Effector memory CD8-positive, alpha-beta T cell (primary cell): Measurements from ENCODE around the gene SFT2D3.

ENCODE experiments used
- ATAC-seq: fragments of 150-1000 bp; cut with Tn5 transposase; replicated peaks from 2 replicates; pipeline ENCODE4 v1.10.0; 2021; ENCODE audit warnings: mild to moderate bottlenecking, moderate library complexity
- DNase-seq, 3 experiments: peaks; one replicate each; pipeline ENCODE4 v3.0.0; 2021
- H3K27ac Mint-ChIP-seq, 2 donors: one replicate each; pipeline ENCODE4 v1.8.0; 2022; ENCODE audit warnings: mild to moderate bottlenecking in 2 of 2, mixed read lengths in 2 of 2, moderate library complexity in 2 of 2
- H3K27me3 Mint-ChIP-seq, 2 donors: one replicate each; pipeline ENCODE4 v1.8.0; 2022; ENCODE audit warnings: mixed read lengths in 2 of 2
- H3K36me3 Mint-ChIP-seq: one replicate; pipeline ENCODE4 v1.8.0; 2022; ENCODE audit warnings: mild to moderate bottlenecking, moderate library complexity, mixed read lengths; ENCODE audit not compliant: insufficient read depth
- H3K4me1 Mint-ChIP-seq, 2 donors: one replicate each; pipeline ENCODE4 v1.8.0; 2022; ENCODE audit warnings: low read depth in 2 of 2, mixed read lengths in 2 of 2
- H3K4me3 Mint-ChIP-seq, 2 donors: one replicate each; pipeline ENCODE4 v1.8.0; 2022; ENCODE audit warnings: mild to moderate bottlenecking in 2 of 2, mixed read lengths in 2 of 2, moderate library complexity in 2 of 2
- H3K9me3 Mint-ChIP-seq, 2 donors: one replicate each; pipeline ENCODE4 v1.8.0; 2022; ENCODE audit warnings: mixed read lengths in 2 of 2

The SFT2D3 gene

GRCh38 chr2:127715778-127716449 lies 14.6 kb downstream of the SFT2D3 start:
- Mint-ChIP-seq H3K27ac (peak overlapping the region; percentile 5 to 77), H3K9me3 (no peaks in the 10 kb centered on the region), H3K4me1 (no peaks in the 10 kb centered on the region), H3K27me3 (no peaks in the 10 kb centered on the region), H3K36me3 (peaks cover 39% of the 10 kb centered on the region), H3K4me3 (no peak overlapping the region)
- ATAC-seq = no peak
- no peak for DNase-seq

- Mint-ChIP-seq H3K27me3 (no peaks in the 10 kb centered on the region), H3K27ac (no peak overlapping the region), H3K4me3 (no peak overlapping the region), H3K9me3 (no peaks in the 10 kb centered on the region), H3K36me3 (peaks cover 51% of the 10 kb centered on the region), H3K4me1 (no peaks in the 10 kb centered on the region)
- ATAC-seq = no peak
- no peak for DNase-seq
Observed at GRCh38 chr2:127718271-127718670, 17.0 kb downstream of the SFT2D3 start.

GRCh38 chr2:127719301-127720218 lies 18.3 kb downstream of the SFT2D3 start:
- no peak for DNase-seq
- no peak for ATAC-seq
- Mint-ChIP-seq H3K36me3 (peaks cover 47% of the 10 kb centered on the region), H3K4me1 (no peaks in the 10 kb centered on the region), H3K9me3 (no peaks in the 10 kb centered on the region), H3K27ac (no peak overlapping the region), H3K4me3 (no peak overlapping the region), H3K27me3 (no peaks in the 10 kb centered on the region)

GRCh38 chr2:127721311-127721977 lies 20.1 kb downstream of the SFT2D3 start:
- ATAC-seq (no peak), DNase-seq (no peak)
- H3K36me3 Mint-ChIP-seq = peaks cover 47% of the 10 kb centered on the region
- H3K27me3 Mint-ChIP-seq = no peaks in the 10 kb centered on the region
- no peak overlapping the region for H3K27ac Mint-ChIP-seq
- H3K4me3 Mint-ChIP-seq = no peak overlapping the region
- H3K4me1 Mint-ChIP-seq = no peaks in the 10 kb centered on the region
- no peaks in the 10 kb centered on the region for H3K9me3 Mint-ChIP-seq

- Mint-ChIP-seq H3K36me3 (peaks cover 45% of the 10 kb centered on the region), H3K27me3 (no peaks in the 10 kb centered on the region), H3K4me3 (no peak overlapping the region), H3K27ac (no peak overlapping the region), H3K4me1 (no peaks in the 10 kb centered on the region), H3K9me3 (no peaks in the 10 kb centered on the region)
- ATAC-seq (no peak), DNase-seq (no peak)
Observed at GRCh38 chr2:127721978-127722355, 20.7 kb downstream of the SFT2D3 start.

GRCh38 chr2:127722807-127723206 lies 21.5 kb downstream of the SFT2D3 start:
- Mint-ChIP-seq H3K9me3 (no peaks in the 10 kb centered on the region), H3K27me3 (no peaks in the 10 kb centered on the region), H3K27ac (no peak overlapping the region), H3K4me3 (no peak overlapping the region), H3K4me1 (no peaks in the 10 kb centered on the region), H3K36me3 (peaks cover 46% of the 10 kb centered on the region)
- DNase-seq (no peak), ATAC-seq (no peak)

GRCh38 chr2:127726158-127726880 lies 25.0 kb downstream of the SFT2D3 start:
- no peaks in the 10 kb centered on the region for H3K27me3 Mint-ChIP-seq
- H3K9me3 Mint-ChIP-seq = no peaks in the 10 kb centered on the region
- peaks cover 18% of the 10 kb centered on the region for H3K36me3 Mint-ChIP-seq
- no peak overlapping the region for H3K27ac Mint-ChIP-seq
- H3K4me1 Mint-ChIP-seq = no peaks in the 10 kb centered on the region
- H3K4me3 Mint-ChIP-seq = no peak overlapping the region
- DNase-seq (no peak), ATAC-seq (no peak)

GRCh38 chr2:127733113-127733815 lies 32.0 kb downstream of the SFT2D3 start:
- Mint-ChIP-seq H3K27me3 (no peaks in the 10 kb centered on the region), H3K9me3 (no peaks in the 10 kb centered on the region), H3K4me3 (no peak overlapping the region), H3K4me1 (peaks cover 0 to 8% of the 10 kb centered on the region in 2 donors), H3K36me3 (peaks cover 11% of the 10 kb centered on the region), H3K27ac (no peak overlapping the region)
- ATAC-seq (no peak), DNase-seq (no peak)

GRCh38 chr2:127733816-127734537 lies 32.7 kb downstream of the SFT2D3 start:
- peak overlapping the region in 1 of 2 donors; percentile 53 for H3K27ac Mint-ChIP-seq
- no peak overlapping the region for H3K4me3 Mint-ChIP-seq
- peaks cover 0 to 8% of the 10 kb centered on the region in 2 donors for H3K4me1 Mint-ChIP-seq
- H3K9me3 Mint-ChIP-seq = no peaks in the 10 kb centered on the region
- no peak for ATAC-seq
- H3K36me3 Mint-ChIP-seq = peaks cover 12% of the 10 kb centered on the region
- H3K27me3 Mint-ChIP-seq = no peaks in the 10 kb centered on the region
- DNase-seq = no peak

- no peak for ATAC-seq
- no peaks in the 10 kb centered on the region for H3K27me3 Mint-ChIP-seq
- H3K36me3 Mint-ChIP-seq = peaks cover 10% of the 10 kb centered on the region
- H3K27ac Mint-ChIP-seq = peak overlapping the region in 1 of 2 donors; percentile 53
- H3K4me3 Mint-ChIP-seq = no peak overlapping the region
- H3K9me3 Mint-ChIP-seq = no peaks in the 10 kb centered on the region
- DNase-seq = no peak
- H3K4me1 Mint-ChIP-seq = peaks cover 0 to 8% of the 10 kb centered on the region in 2 donors
Observed at GRCh38 chr2:127735044-127735443, 33.7 kb downstream of the SFT2D3 start.

- Mint-ChIP-seq H3K4me3 (no peak overlapping the region), H3K9me3 (no peaks in the 10 kb centered on the region), H3K27me3 (no peaks in the 10 kb centered on the region), H3K27ac (no peak overlapping the region), H3K4me1 (peaks cover 0 to 8% of the 10 kb centered on the region in 2 donors), H3K36me3 (peaks cover 10% of the 10 kb centered on the region)
- ATAC-seq = no peak
- no peak for DNase-seq
Observed at GRCh38 chr2:127735537-127736399, 34.5 kb downstream of the SFT2D3 start.
